ENCODE results near the gene MYH3.
"Not testable (repeated sequence)": the region's sequence is repeated elsewhere in the genome, so short reads cannot be mapped to it uniquely, and the experiment has no call there.

Gene MYH3

GRCh38 chr17:10657148-10657547 lies at the start of gene MYH3:
MYH3 (minus strand) TSS chr17:10657309; CDS start chr17:10655064, 2,245 bp downstream.
- no peak for DNase-seq

GRCh38 chr17:10705727-10706126 lies 48.6 kb upstream of the MYH3 start:
- no peak for DNase-seq

- DNase-seq, result no peak
These were observed 45.5 kb upstream of the MYH3 start for GRCh38 chr17:10702574-10702973.

- peak; percentile 9 for DNase-seq
These were observed 42.7 kb upstream of the MYH3 start for GRCh38 chr17:10699856-10700255.

GRCh38 chr17:10698096-10698818 lies 41.1 kb upstream of the MYH3 start:
- DNase-seq, result no peak

- peak; percentile 86 for DNase-seq
These were observed 40.3 kb upstream of the MYH3 start, which contains the start of the genes ADPRM and SCO1 for GRCh38 chr17:10697092-10698081. ADPRM (plus strand) TSS chr17:10697594; CDS start chr17:10704927, 7,333 bp downstream. SCO1 (minus strand) TSS chr17:10697533; CDS start chr17:10697507, 26 bp downstream.

GRCh38 chr17:10695875-10696407 lies 38.8 kb upstream of the MYH3 start:
- DNase-seq, result not testable (repeated sequence)

GRCh38 chr17:10687499-10687898 lies 30.4 kb upstream of the MYH3 start:
- DNase-seq, result no peak

GRCh38 chr17:10683853-10684252 lies 26.7 kb upstream of the MYH3 start:
- no peak for DNase-seq

GRCh38 chr17:10681866-10682446 lies 24.8 kb upstream of the MYH3 start:
- no peak for DNase-seq

- DNase-seq, result no peak
These were observed 17.6 kb upstream of the MYH3 start for GRCh38 chr17:10674704-10675103.

GRCh38 chr17:10673312-10673711 lies 16.2 kb upstream of the MYH3 start:
- DNase-seq, result no peak

- no peak for DNase-seq
These were observed 11.7 kb upstream of the MYH3 start for GRCh38 chr17:10668775-10669174.

GRCh38 chr17:10666906-10667305 lies 9.8 kb upstream of the MYH3 start:
- DNase-seq, result no peak

GRCh38 chr17:10664571-10664970 lies 7.5 kb upstream of the MYH3 start:
- no peak for DNase-seq

GRCh38 chr17:10663231-10663630 lies 6.1 kb upstream of the MYH3 start:
- DNase-seq, result no peak

- DNase-seq, result no peak
These were observed 4.3 kb upstream of the MYH3 start for GRCh38 chr17:10661437-10661836.

- DNase-seq, result no peak
These were observed 770 bp upstream of the MYH3 start for GRCh38 chr17:10657879-10658278.

- DNase-seq, result no peak
These were observed 3.1 kb downstream of the MYH3 start for GRCh38 chr17:10653987-10654386.

- no peak for DNase-seq
These were observed 4.0 kb downstream of the MYH3 start for GRCh38 chr17:10652984-10653659.

GRCh38 chr17:10651927-10652326 lies 5.2 kb downstream of the MYH3 start:
- no peak for DNase-seq

- no peak for DNase-seq
These were observed 7.5 kb downstream of the MYH3 start for GRCh38 chr17:10649602-10650001.

Data from activated effector memory CD4-positive, alpha-beta T cell treated with Interleukin-2 at 50 U/mL for 16 hours (primary cell).